22Rv1 (cell line): Measurements from ENCODE around the gene WTIP.

Source experiments
- ZFX ChIP-seq: fragments of 450-650 bp; IDR thresholded peaks from 2 replicates; pipeline ENCODE4 v1.6.1; 2017; ENCODE audit warnings: antibody characterized with exemption, borderline replicate concordance
- TF ChIP-seq, protein P1 (sequence below): fragments of 450-650 bp; IDR thresholded peaks from 2 replicates; pipeline ENCODE4 v1.5.1; 2017; ENCODE audit warnings: mild to moderate bottlenecking

- TF ChIP-seq, protein P1, sequence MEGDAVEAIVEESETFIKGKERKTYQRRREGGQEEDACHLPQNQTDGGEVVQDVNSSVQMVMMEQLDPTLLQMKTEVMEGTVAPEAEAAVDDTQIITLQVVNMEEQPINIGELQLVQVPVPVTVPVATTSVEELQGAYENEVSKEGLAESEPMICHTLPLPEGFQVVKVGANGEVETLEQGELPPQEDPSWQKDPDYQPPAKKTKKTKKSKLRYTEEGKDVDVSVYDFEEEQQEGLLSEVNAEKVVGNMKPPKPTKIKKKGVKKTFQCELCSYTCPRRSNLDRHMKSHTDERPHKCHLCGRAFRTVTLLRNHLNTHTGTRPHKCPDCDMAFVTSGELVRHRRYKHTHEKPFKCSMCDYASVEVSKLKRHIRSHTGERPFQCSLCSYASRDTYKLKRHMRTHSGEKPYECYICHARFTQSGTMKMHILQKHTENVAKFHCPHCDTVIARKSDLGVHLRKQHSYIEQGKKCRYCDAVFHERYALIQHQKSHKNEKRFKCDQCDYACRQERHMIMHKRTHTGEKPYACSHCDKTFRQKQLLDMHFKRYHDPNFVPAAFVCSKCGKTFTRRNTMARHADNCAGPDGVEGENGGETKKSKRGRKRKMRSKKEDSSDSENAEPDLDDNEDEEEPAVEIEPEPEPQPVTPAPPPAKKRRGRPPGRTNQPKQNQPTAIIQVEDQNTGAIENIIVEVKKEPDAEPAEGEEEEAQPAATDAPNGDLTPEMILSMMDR, result peak; percentile 39
- TF ChIP-seq ZFX, result no peak
Measured at GRCh38 chr19:34555447-34555846, 73.9 kb downstream of the WTIP start.
